ENCODE measurements around the gene TRPV3.

DNA sequence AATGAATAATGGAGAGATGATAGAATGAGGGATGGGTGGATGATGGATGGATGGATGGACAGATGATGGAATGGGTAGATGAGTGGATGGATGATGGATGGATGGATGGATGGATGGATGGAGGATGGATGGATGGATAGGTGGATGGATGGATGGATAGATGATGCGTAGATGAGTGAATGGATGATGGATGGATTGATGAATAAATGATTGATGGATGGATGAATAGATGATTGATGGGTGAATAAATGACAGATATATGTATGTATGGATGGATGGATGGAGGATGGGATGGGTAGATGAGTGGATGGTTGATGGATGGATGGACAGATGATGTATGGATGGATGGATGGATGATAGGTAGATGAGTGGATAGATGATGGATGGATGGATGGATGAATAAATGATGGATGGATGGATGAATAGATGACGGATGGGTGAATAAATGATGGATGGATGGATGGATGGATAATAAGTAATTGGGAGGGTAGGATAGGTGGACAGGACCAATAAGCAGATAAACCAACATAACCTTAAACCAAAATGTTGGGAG is 7.9 kb downstream of the TRPV3 start:
- TF ChIP-seq CTCF (IDR thresholded peaks at IDR 0.05; ENCODE audit: low read length) (no peak), EZH2 (IDR thresholded peaks at IDR 0.05; ENCODE audit: borderline replicate concordance, low read length) (no peak)
